A673 (cell line): ENCODE measurements around the gene PCBP3.
"Not testable (repeated sequence)": the region's sequence is repeated elsewhere in the genome, so short reads cannot be mapped to it uniquely, and the experiment has no call there.

Experiments
- CTCF ChIP-seq: fragments of 300-800, 200-600 bp; sonication (generic); conservative IDR thresholded peaks from 2 replicates; pipeline ENCODE4 v1.5.1; 2017; ENCODE audit warnings: low read depth, mild to moderate bottlenecking, antibody characterized with exemption, low read length, moderate library complexity, mixed read lengths
- EZH2 ChIP-seq: fragments of 200-600 bp; sonication (generic); IDR thresholded peaks from 2 replicates; pipeline ENCODE4 v1.6.1; 2017; ENCODE audit warnings: borderline replicate concordance, low read depth, mild to moderate bottlenecking, mixed read lengths, antibody characterized with exemption, low read length; ENCODE audit not compliant: poor library complexity, severe bottlenecking

GRCh38 chr21:45604681-45605080 lies 38.8 kb upstream of the PCBP3 start:
- TF ChIP-seq EZH2, CTCF: not testable (repeated sequence)
